H9 (cell line): ENCODE measurements around the gene L1CAM. TPM values are rescaled to one million over a fixed set of nuclear protein-coding genes. Genes with fewer than 3 reads are reported as not detected.

ENCODE experiments used
- DNase-seq: peaks from one replicate; pipeline ENCODE4 v3.0.0-alpha.2; 2017
- H2AFZ ChIP-seq: one replicate; pipeline ENCODE4 v1.6.1; 2013; ENCODE audit warnings: mild to moderate bottlenecking, low read length, control low read depth, moderate library complexity
- H2AK5ac ChIP-seq: 2 replicates; pipeline ENCODE4 v1.6.1; 2013; ENCODE audit warnings: low read length, control low read depth, mixed read lengths; ENCODE audit not compliant: insufficient read length
- H2BK120ac ChIP-seq: one replicate; pipeline ENCODE4 v1.6.1; 2013; ENCODE audit warnings: low read depth, mild to moderate bottlenecking, low read length, control low read depth, inconsistent platforms; ENCODE audit not compliant: poor library complexity, severe bottlenecking
- H2BK12ac ChIP-seq: 2 replicates; pipeline ENCODE4 v1.6.1; 2013; ENCODE audit warnings: low read length, control low read depth, mixed read lengths, low read depth; ENCODE audit not compliant: insufficient read length
- H2BK15ac ChIP-seq: 2 replicates; pipeline ENCODE4 v1.6.1; 2013; ENCODE audit warnings: low read depth, low read length, control low read depth
- H2BK20ac ChIP-seq: one replicate; pipeline ENCODE4 v1.6.1; 2013; ENCODE audit warnings: low read depth, mild to moderate bottlenecking, low read length, control low read depth, inconsistent platforms; ENCODE audit not compliant: poor library complexity, severe bottlenecking
- H2BK5ac ChIP-seq: 2 replicates; pipeline ENCODE4 v1.6.1; 2013; ENCODE audit warnings: low read length, control low read depth, mixed read lengths; ENCODE audit not compliant: insufficient read length
- H3K14ac ChIP-seq: 2 replicates; pipeline ENCODE4 v1.6.1; 2013; ENCODE audit warnings: low read length, control low read depth; ENCODE audit not compliant: insufficient read depth
- H3K18ac ChIP-seq: 2 replicates; pipeline ENCODE4 v1.6.1; 2013; ENCODE audit warnings: low read depth, mild to moderate bottlenecking, mixed read lengths, low read length, control low read depth; ENCODE audit not compliant: insufficient read length
- H3K23ac ChIP-seq: 2 replicates; pipeline ENCODE4 v1.6.1; 2013; ENCODE audit warnings: low read length, control low read depth, mixed read lengths, low read depth; ENCODE audit not compliant: insufficient read length
- H3K23me2 ChIP-seq: 2 replicates; pipeline ENCODE4 v1.6.1; 2013; ENCODE audit warnings: low read depth, mild to moderate bottlenecking, mixed read lengths, low read length, control low read depth; ENCODE audit not compliant: insufficient read length, poor library complexity, severe bottlenecking
- H3K27ac ChIP-seq: 2 replicates; pipeline ENCODE4 v1.5.1; 2013; ENCODE audit warnings: low read length, control low read depth, mixed read lengths, low read depth; ENCODE audit not compliant: insufficient read length
- H3K27me3 ChIP-seq: 2 replicates; pipeline ENCODE4 v1.6.1; 2013; ENCODE audit warnings: low read length, control low read depth, inconsistent platforms; ENCODE audit not compliant: insufficient read depth
- H3K4ac ChIP-seq: 2 replicates; pipeline ENCODE4 v1.6.1; 2013; ENCODE audit warnings: low read depth, mild to moderate bottlenecking, control low read depth, inconsistent platforms, low read length, moderate library complexity
- H3K4me1 ChIP-seq: 2 replicates; pipeline ENCODE4 v1.6.1; 2013; ENCODE audit warnings: low read length, control low read depth, inconsistent platforms; ENCODE audit not compliant: insufficient read depth
- H3K4me2 ChIP-seq: 2 replicates; pipeline ENCODE4 v1.6.1; 2013; ENCODE audit warnings: low read length, control low read depth, mixed read lengths; ENCODE audit not compliant: insufficient read length, insufficient read depth
- H3K56ac ChIP-seq: 2 replicates; pipeline ENCODE4 v1.6.1; 2013; ENCODE audit warnings: low read depth, mild to moderate bottlenecking, mixed read lengths, low read length, control low read depth; ENCODE audit not compliant: insufficient read length
- H3K79me1 ChIP-seq: 2 replicates; pipeline ENCODE4 v1.6.1; 2013; ENCODE audit warnings: low read depth, mild to moderate bottlenecking, moderate library complexity, low read length, control low read depth, inconsistent platforms; ENCODE audit not compliant: insufficient read depth, poor library complexity, severe bottlenecking
- H3K79me2 ChIP-seq: 2 replicates; pipeline ENCODE4 v1.6.1; 2013; ENCODE audit warnings: low read length, control low read depth, inconsistent platforms; ENCODE audit not compliant: insufficient read depth
- H3K9ac ChIP-seq: 2 replicates; pipeline ENCODE4 v1.6.1; 2013; ENCODE audit warnings: low read length, control low read depth, mixed read lengths; ENCODE audit not compliant: insufficient read length; ENCODE audit errors: extremely low read depth
- H3K9me3 ChIP-seq: one replicate; pipeline ENCODE4 v1.6.1; 2013; ENCODE audit warnings: low read depth, low read length, inconsistent platforms; ENCODE audit not compliant: control insufficient read depth
- H3T11ph ChIP-seq: one replicate; pipeline ENCODE4 v1.6.1; 2013; ENCODE audit warnings: mild to moderate bottlenecking, low read length, control low read depth, inconsistent platforms
- H4K20me1 ChIP-seq: one replicate; pipeline ENCODE4 v1.6.1; 2013; ENCODE audit not compliant: control insufficient read depth, insufficient read length, insufficient read depth
- H4K5ac ChIP-seq: 2 replicates; pipeline ENCODE4 v1.6.1; 2013; ENCODE audit warnings: low read depth, mild to moderate bottlenecking, mixed read lengths, low read length, control low read depth; ENCODE audit not compliant: insufficient read length
- H4K8ac ChIP-seq: replicated peaks from 2 replicates; pipeline ENCODE4 v1.6.1; 2013; ENCODE audit warnings: low read length, control low read depth, mixed read lengths, low read depth; ENCODE audit not compliant: insufficient read length
- H4K91ac ChIP-seq: 2 replicates; pipeline ENCODE4 v1.6.1; 2013; ENCODE audit warnings: low read depth, mild to moderate bottlenecking, moderate library complexity, mixed read lengths, low read length, control low read depth; ENCODE audit not compliant: insufficient read length
- H3K27ac Mint-ChIP-seq, 3 experiments: 2 replicates in 2 of 3; 3 replicates in 1 of 3; pipeline ENCODE4 v1.8.0; 2020 to 2021; ENCODE audit warnings: mixed read lengths in 3 of 3, mild to moderate bottlenecking in 1 of 3, moderate library complexity in 1 of 3
- H3K27me3 Mint-ChIP-seq: 2 replicates; pipeline ENCODE4 v1.8.0; 2021; ENCODE audit warnings: low read depth, mild to moderate bottlenecking, moderate library complexity, mixed read lengths
- H3K36me3 Mint-ChIP-seq, 3 experiments: 2 replicates in 2 of 3; 3 replicates in 1 of 3; pipeline ENCODE4 v1.8.0; 2020 to 2021; ENCODE audit warnings: low read depth in 3 of 3, mixed read lengths in 3 of 3; ENCODE audit not compliant: insufficient read depth in 1 of 3
- H3K4me1 Mint-ChIP-seq, 2 experiments: 2 replicates each; pipeline ENCODE4 v1.8.0; 2020; ENCODE audit warnings: mixed read lengths in 2 of 2
- H3K4me3 Mint-ChIP-seq, 2 experiments: 2 replicates in 1 of 2; 3 replicates in 1 of 2; pipeline ENCODE4 v1.8.0; 2020 to 2021; ENCODE audit warnings: mild to moderate bottlenecking in 2 of 2, mixed read lengths in 2 of 2, moderate library complexity in 1 of 2
- H3K9me3 Mint-ChIP-seq, 2 experiments: 2 replicates in 1 of 2; 3 replicates in 1 of 2; pipeline ENCODE4 v1.8.0; 2020; ENCODE audit warnings: mild to moderate bottlenecking in 2 of 2, mixed read lengths in 2 of 2, moderate library complexity in 1 of 2
- WGBS: extraction: QIAGEN DNeasy Blood & Tissue Kit; methylation state at CpG from one replicate; pipeline ENCODE4 v1.1.7; 2013; ENCODE audit warnings: missing lambda C conversion rate, low lambda C conversion rate, mixed read lengths; ENCODE audit not compliant: insufficient read length; ENCODE audit errors: extremely low coverage; 5-methylcytosine and 5-hydroxymethylcytosine counted together
- total RNA-seq: library from RNA; stranded (reverse); gene quantifications from 2 replicates; pipeline ENCODE4 v1.2.1, GENCODE V29; 2021
- TF ChIP-seq, protein P1 (sequence below): fragments of 200-600 bp; sonication (generic); conservative IDR thresholded peaks from 3 replicates; pipeline ENCODE4 v1.8.0; 2021; ENCODE audit warnings: antibody characterized with exemption, mild to moderate bottlenecking

Gene L1CAM
- total RNA-seq, 1 experiment from 2014 or later, result 22.7 TPM

DNA sequence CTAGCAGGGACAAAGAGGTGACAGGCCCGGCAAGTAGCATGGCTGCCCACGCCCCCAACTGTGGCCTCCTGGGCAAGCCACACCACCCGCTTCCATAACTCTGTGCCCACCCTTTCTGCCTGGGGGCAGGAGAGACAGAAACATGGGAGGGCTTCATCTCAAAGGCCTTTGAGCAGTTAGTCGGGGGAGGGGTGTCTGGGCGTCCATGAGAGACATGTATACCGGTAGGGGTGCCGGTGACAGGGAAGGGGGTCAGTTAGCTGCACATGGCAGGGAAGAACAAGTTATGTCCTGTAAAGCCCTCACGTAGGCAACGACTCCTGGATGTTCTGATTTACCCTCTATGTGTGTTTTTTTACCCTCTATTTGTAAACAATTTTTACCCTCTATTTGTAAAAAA, 64.9 kb downstream of the L1CAM start:
- H3K79me2 ChIP-seq, result peaks cover 46% of the 10 kb centered on the region; the same call in 1 of the 2 replicates
- peaks cover 32 to 35% of the 10 kb centered on the region in 2 experiments for H3K4me1 Mint-ChIP-seq

More for the DNA sequence above, 64.9 kb downstream of the L1CAM start:
- Histone ChIP-seq H3K27me3 (no peaks in the 10 kb centered on the region), H3K14ac (no peak overlapping the region), H4K8ac (no peak overlapping the region), H3K4me2 (no peak overlapping the region), H3K4ac (no peak overlapping the region), H3K56ac (no peak overlapping the region), H3K9me3 (peaks cover 11% of the 10 kb centered on the region), H3K18ac (no peak overlapping the region), H3T11ph (no peak overlapping the region), H2BK12ac (no peak overlapping the region), H3K4me1 (peaks cover 3% of the 10 kb centered on the region; the same call in 1 of the 2 replicates), H3K9ac (no peak overlapping the region), H3K27ac (no peak overlapping the region), H3K23me2 (no peaks in the 10 kb centered on the region), H2BK5ac (no peak overlapping the region), H4K91ac (no peak overlapping the region), H3K79me1 (no peaks in the 10 kb centered on the region), H2BK15ac (no peak overlapping the region), H3K23ac (no peak overlapping the region), H2BK20ac (no peak overlapping the region), H4K5ac (no peak overlapping the region), H2BK120ac (no peak overlapping the region), H4K20me1 (no peaks in the 10 kb centered on the region), H2AFZ (no peak overlapping the region), H2AK5ac (no peak overlapping the region)
- no peak for DNase-seq
- Mint-ChIP-seq H3K4me3 (peak overlapping the region in 1 of 2 experiments; percentile 35; a peak in 1 of 5 replicates), H3K9me3 (peaks cover 70 to 74% of the 10 kb centered on the region in 2 experiments), H3K36me3 (peaks cover 4 to 24% (median 17%) of the 10 kb centered on the region in 3 experiments; a peak in 6 of 7 replicates), H3K27ac (no peak overlapping the region), H3K27me3 (no peaks in the 10 kb centered on the region)
- TF ChIP-seq, protein P1, sequence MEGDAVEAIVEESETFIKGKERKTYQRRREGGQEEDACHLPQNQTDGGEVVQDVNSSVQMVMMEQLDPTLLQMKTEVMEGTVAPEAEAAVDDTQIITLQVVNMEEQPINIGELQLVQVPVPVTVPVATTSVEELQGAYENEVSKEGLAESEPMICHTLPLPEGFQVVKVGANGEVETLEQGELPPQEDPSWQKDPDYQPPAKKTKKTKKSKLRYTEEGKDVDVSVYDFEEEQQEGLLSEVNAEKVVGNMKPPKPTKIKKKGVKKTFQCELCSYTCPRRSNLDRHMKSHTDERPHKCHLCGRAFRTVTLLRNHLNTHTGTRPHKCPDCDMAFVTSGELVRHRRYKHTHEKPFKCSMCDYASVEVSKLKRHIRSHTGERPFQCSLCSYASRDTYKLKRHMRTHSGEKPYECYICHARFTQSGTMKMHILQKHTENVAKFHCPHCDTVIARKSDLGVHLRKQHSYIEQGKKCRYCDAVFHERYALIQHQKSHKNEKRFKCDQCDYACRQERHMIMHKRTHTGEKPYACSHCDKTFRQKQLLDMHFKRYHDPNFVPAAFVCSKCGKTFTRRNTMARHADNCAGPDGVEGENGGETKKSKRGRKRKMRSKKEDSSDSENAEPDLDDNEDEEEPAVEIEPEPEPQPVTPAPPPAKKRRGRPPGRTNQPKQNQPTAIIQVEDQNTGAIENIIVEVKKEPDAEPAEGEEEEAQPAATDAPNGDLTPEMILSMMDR, result no peak
- WGBS, result no CpG with 5 or more reads among the region's 9 CpGs
